Panc1 (cell line): ENCODE measurements around the gene CRMP1. TPM values are rescaled to one million over a fixed set of nuclear protein-coding genes. Genes with fewer than 3 reads are reported as not detected.

ENCODE experiments used
- ATAC-seq: fragments of 200-7000 bp; cut with Tn5 transposase; 2 replicates; pipeline ENCODE4 v1.9.1; 2020; ENCODE audit warnings: mild to moderate bottlenecking, moderate library complexity
- BruUV-seq: library from RNA; stranded (reverse); fragments of 400-500 nt; replicated peaks from 2 replicates; lab custom pipeline; 2021; lab: Mats Ljungman, UMichigan
- CTCF ChIA-PET: fragments of 300-600 bp; sonication (Branson Sonifier 250); formaldehyde crosslinking; loops from one replicate; lab custom pipeline; 2022; ENCODE audit warnings: antibody characterized with exemption; lab: Charles Lee
- POLR2A ChIA-PET: fragments of 300-600 bp; sonication (Branson Sonifier 250); formaldehyde crosslinking; loops from one replicate; lab custom pipeline; 2022; ENCODE audit warnings: antibody characterized with exemption; lab: Charles Lee
- DNase-seq: peaks from one replicate; pipeline ENCODE4 v3.0.0-alpha.2; 2010; ENCODE audit warnings: low read depth, low spot score
- H3K27ac ChIP-seq: 2 replicates; pipeline ENCODE4 v1.5.1; 2011; ENCODE audit warnings: mild to moderate bottlenecking, low read length, inconsistent platforms
- H3K27me3 ChIP-seq: fragments of 200-500 bp; sonication (Bioruptor generic); 2 replicates; pipeline ENCODE4 v1.6.0; 2014; ENCODE audit warnings: low read length, inconsistent platforms; ENCODE audit not compliant: control insufficient read depth, insufficient read depth
- H3K36me3 ChIP-seq: fragments of 200-500 bp; sonication (Bioruptor generic); 2 replicates; pipeline ENCODE4 v1.5.1; 2014; ENCODE audit warnings: inconsistent platforms, mild to moderate bottlenecking, low read length, moderate library complexity; ENCODE audit not compliant: control insufficient read depth, insufficient read depth
- H3K4me1 ChIP-seq: 2 replicates; pipeline ENCODE4 v1.5.1; 2011; ENCODE audit warnings: inconsistent platforms, mild to moderate bottlenecking, low read length, moderate library complexity; ENCODE audit not compliant: control insufficient read depth, insufficient read depth
- H3K4me3 ChIP-seq, 2 experiments: 2 replicates each; pipeline ENCODE4 v1.5.1; 2011 to 2012; ENCODE audit warnings: low read depth in 2 of 2, low read length in 2 of 2, mild to moderate bottlenecking in 2 of 2, inconsistent platforms in 1 of 2, moderate library complexity in 1 of 2
- H3K9me3 ChIP-seq: fragments of 200-500 bp; sonication (Bioruptor generic); 2 replicates; pipeline ENCODE4 v1.5.1; 2014; ENCODE audit warnings: low read depth, mild to moderate bottlenecking, inconsistent platforms, low read length, moderate library complexity; ENCODE audit not compliant: control insufficient read depth, insufficient read depth
- CTCF ChIP-seq: fragments of 450-650 bp; IDR thresholded peaks from 2 replicates; pipeline ENCODE4 v1.5.1; 2017; ENCODE audit warnings: mild to moderate bottlenecking
- POLR2AphosphoS5 ChIP-seq: IDR thresholded peaks from 2 replicates; pipeline ENCODE4 v1.6.1; 2012; ENCODE audit warnings: mild to moderate bottlenecking, low read depth, low read length, moderate library complexity
- REST ChIP-seq, 2 experiments: IDR thresholded peaks; 2 replicates each; pipeline ENCODE4 v1.6.1; 2011 to 2012; ENCODE audit warnings: low read depth in 2 of 2, control low read depth in 1 of 2, low read length in 1 of 2, mild to moderate bottlenecking in 1 of 2, moderate library complexity in 1 of 2; ENCODE audit not compliant: insufficient read depth in 1 of 2
- SIN3A ChIP-seq: IDR thresholded peaks from 2 replicates; pipeline ENCODE4 v1.6.1; 2012; ENCODE audit warnings: low read depth, mild to moderate bottlenecking, low read length, moderate library complexity, borderline replicate concordance; ENCODE audit not compliant: insufficient read depth
- TCF7L2 ChIP-seq: IDR thresholded peaks from 2 replicates; pipeline ENCODE4 v1.6.1; 2011; ENCODE audit warnings: mild to moderate bottlenecking, low read depth, low read length, inconsistent platforms
- in situ Hi-C: cut with HindIII; loops from 2 replicates; pipeline ENCODE4 v1.10.0; 2016; ENCODE audit warnings: low sequenced_read_pairs, low pct_unique_long_range_greater_than_20kb
- intact Hi-C: fragments of 100-400 bp; cut with micrococcal nuclease; formaldehyde crosslinking; loops from one replicate; pipeline ENCODE4 v1.10.0; 2022; ENCODE audit not compliant: unreplicated experiment
- total RNA-seq: library from RNA; stranded (reverse); gene quantifications from one replicate; pipeline ENCODE4 v1.2.1, GENCODE V29; 2021; ENCODE audit not compliant: unreplicated experiment

The CRMP1 gene
- total RNA-seq, 1 experiment from 2014 or later, result 0.28 TPM

- TF ChIP-seq TCF7L2 (no peak), REST (IDR thresholded peaks at IDR 0.05; ENCODE audit: insufficient read depth in 1 of 2, low read depth in 2 of 2, low read length in 1 of 2) (no peak), SIN3A (no peak)
- in situ Hi-C loops, result no loop called here
- DNase-seq, result no peak
- Histone ChIP-seq H3K4me1 (no peaks in the 10 kb centered on the region), H3K27me3 (no peaks in the 10 kb centered on the region; the same call in 1 of the 2 replicates), H3K36me3 (no peaks in the 10 kb centered on the region), H3K27ac (no peak overlapping the region), H3K9me3 (no peaks in the 10 kb centered on the region), H3K4me3 (peak overlapping the region in 1 of 2 experiments; percentile 11; a peak in 1 of 4 replicates)
- ChIA-PET CTCF (no interaction called here), POLR2A (no interaction called here)
- ATAC-seq, result 0 out of 2 replicates have a peak, but pooled peaks have one; percentile 23
- intact Hi-C loops, result no loop called here
- BruUV-seq, result no TSS peak
Measured at GRCh38 chr4:5887011-5887360, 5.9 kb downstream of the CRMP1 start.

GRCh38 chr4:5885733-5886132 lies 7.2 kb downstream of the CRMP1 start:
- intact Hi-C loops, result no loop called here

GRCh38 chr4:5884796-5885195 lies 8.1 kb downstream of the CRMP1 start:
- TF ChIP-seq TCF7L2, result no peak
- TF ChIP-seq POLR2AphosphoS5, result no peak
- no peak overlapping the region for H3K27ac ChIP-seq
- H3K9me3 ChIP-seq, result no peaks in the 10 kb centered on the region
- intact Hi-C loops, result no loop called here
- no peaks in the 10 kb centered on the region for H3K36me3 ChIP-seq
- DNase-seq (no peak), ATAC-seq (no peak)
- BruUV-seq, result no TSS peak
- ChIA-PET CTCF (no interaction called here), POLR2A (no interaction called here)
- H3K4me3 ChIP-seq, result no peak overlapping the region
- no peaks in the 10 kb centered on the region; the same call in 1 of the 2 replicates for H3K27me3 ChIP-seq
- in situ Hi-C loops, result no loop called here
- no peaks in the 10 kb centered on the region for H3K4me1 ChIP-seq

More at GRCh38 chr4:5885733-5886132, 7.2 kb downstream of the CRMP1 start:
- Histone ChIP-seq H3K36me3 (no peaks in the 10 kb centered on the region), H3K27me3 (no peaks in the 10 kb centered on the region; the same call in 1 of the 2 replicates), H3K4me1 (no peaks in the 10 kb centered on the region), H3K27ac (no peak overlapping the region), H3K4me3 (no peak overlapping the region), H3K9me3 (no peaks in the 10 kb centered on the region)
- ChIA-PET POLR2A (no interaction called here), CTCF (no interaction called here)
- no peak for TF ChIP-seq POLR2AphosphoS5
- no peak for TF ChIP-seq TCF7L2
- no peak for DNase-seq
- BruUV-seq, result no TSS peak
- in situ Hi-C loops, result no loop called here
- ATAC-seq, result no peak

GRCh38 chr4:5883916-5884315 lies 9.0 kb downstream of the CRMP1 start:
- BruUV-seq, result no TSS peak
- POLR2A ChIA-PET, result interaction anchor here (0.6 kb wide), 1 partner anchor 335 kb away, joined by 3 read pairs; no protein-coding TSS in a partner anchor
- CTCF ChIA-PET, result no interaction called here

More at GRCh38 chr4:5883916-5884315, 9.0 kb downstream of the CRMP1 start:
- Histone ChIP-seq H3K4me1 (no peaks in the 10 kb centered on the region), H3K27me3 (no peaks in the 10 kb centered on the region; the same call in 1 of the 2 replicates), H3K4me3 (no peak overlapping the region), H3K36me3 (no peaks in the 10 kb centered on the region), H3K9me3 (no peaks in the 10 kb centered on the region), H3K27ac (no peak overlapping the region)
- TF ChIP-seq SIN3A (no peak), TCF7L2 (no peak), CTCF (no peak), REST (IDR thresholded peaks at IDR 0.05; ENCODE audit: insufficient read depth in 1 of 2, low read depth in 2 of 2, low read length in 1 of 2) (no peak), POLR2AphosphoS5 (no peak)
- intact Hi-C loops (no loop called here), in situ Hi-C loops (no loop called here)
- no peak for ATAC-seq
- no peak for DNase-seq
